Retinal pigment epithelial cell (primary cell): ENCODE results near the gene FRMD6.

Experiments used
- DNase-seq: peaks from one replicate; pipeline ENCODE4 v3.0.0-alpha.2; 2010; ENCODE audit warnings: low read depth
- H3K4me3 ChIP-seq: 2 replicates; pipeline ENCODE4 v1.5.1; 2011; ENCODE audit warnings: mild to moderate bottlenecking, low read length, control low read depth, moderate library complexity
- CTCF ChIP-seq: conservative IDR thresholded peaks from 2 replicates; pipeline ENCODE4 v1.5.1; 2011; ENCODE audit warnings: low read depth, low read length, control low read depth, inconsistent platforms

Gene FRMD6

GRCh38 chr14:51774209-51774608 is 122.5 kb downstream of the FRMD6 start:
- DNase-seq, result no peak
- no peak for TF ChIP-seq CTCF
- H3K4me3 ChIP-seq, result no peak overlapping the region

- H3K4me3 ChIP-seq, result no peak overlapping the region
- peak; percentile 85 for TF ChIP-seq CTCF
- peak; percentile 29 for DNase-seq
Measured at GRCh38 chr14:51776102-51776894, 124.6 kb downstream of the FRMD6 start.

DNA sequence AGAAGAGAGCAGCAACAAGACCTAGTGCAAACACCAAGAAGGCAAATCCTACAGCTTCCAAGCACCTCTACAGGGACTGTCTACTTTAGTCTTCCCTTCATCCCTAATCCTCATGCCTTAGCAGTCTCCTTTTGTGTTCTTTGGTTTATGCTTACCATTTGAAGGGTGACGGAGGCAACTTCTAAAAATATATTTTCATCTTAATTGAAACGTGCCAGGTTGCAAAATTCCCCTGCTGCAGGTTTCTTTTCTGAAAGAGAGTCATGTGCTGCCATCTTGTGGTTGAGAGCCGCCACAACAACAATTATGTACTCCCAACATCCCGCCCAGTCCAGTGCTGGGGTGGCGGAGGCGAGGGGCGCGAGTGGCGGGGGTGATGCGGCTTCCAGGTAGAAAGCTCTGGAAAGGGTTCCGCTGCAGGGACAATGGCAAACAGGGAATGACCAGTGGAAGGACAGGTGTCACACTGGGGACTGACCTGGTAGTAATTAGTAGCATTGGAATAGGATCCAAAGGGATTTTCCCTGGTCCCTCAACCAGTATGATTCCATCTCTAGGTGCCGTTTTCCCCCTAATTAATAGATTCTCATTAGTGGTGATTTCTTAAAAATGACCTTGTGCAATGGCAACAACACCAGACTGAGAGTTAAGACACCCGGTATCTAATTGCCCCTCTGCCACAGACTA is 128.4 kb downstream of the FRMD6 start:
- DNase-seq, result peak; percentile 14
- H3K4me3 ChIP-seq, result no peak overlapping the region
- peak; percentile 73 for TF ChIP-seq CTCF
